RKO (cell line): ENCODE results near the gene PDZRN4.
"Not testable (repeated sequence)": the region's sequence is repeated elsewhere in the genome, so short reads cannot be mapped to it uniquely, and the experiment has no call there.

Experiments
- DNase-seq: peaks from one replicate; pipeline ENCODE4 v3.0.0-alpha.2; 2016; ENCODE audit warnings: low spot score

Gene PDZRN4

DNA sequence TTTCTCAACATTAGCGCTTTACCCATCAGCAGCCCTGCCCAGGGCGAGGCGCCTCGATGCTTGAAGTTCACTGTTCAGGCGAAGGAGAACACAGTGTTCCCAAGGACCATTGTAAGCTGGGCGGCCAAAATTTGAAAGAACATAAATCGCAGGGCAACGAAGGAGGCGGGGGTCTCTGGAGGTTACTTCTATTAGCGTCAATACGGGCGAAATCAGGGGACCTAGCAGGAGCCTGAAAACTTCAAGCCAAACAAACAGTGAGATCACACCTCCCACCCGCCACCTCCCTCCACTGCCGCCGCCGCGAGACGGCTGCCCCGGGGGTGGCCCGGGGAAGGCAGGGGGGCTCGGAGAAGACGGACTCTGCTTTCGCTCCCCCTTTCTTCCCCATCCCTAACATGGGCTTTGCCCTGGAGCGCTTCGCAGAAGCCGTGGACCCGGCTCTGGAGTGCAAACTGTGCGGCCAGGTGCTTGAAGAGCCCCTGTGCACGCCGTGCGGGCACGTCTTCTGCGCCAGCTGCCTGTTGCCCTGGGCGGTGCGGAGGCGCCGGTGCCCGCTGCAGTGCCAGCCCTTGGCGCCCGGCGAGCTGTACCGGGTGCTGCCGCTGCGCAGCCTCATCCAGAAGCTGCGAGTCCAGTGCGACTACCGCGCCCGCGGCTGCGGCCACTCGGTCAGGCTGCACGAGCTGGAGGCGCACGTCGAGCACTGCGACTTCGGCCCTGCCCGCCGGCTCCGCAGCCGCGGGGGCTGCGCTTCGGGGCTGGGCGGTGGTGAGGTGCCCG, at the start of gene PDZRN4:
PDZRN4 (plus strand) TSS at position 263 of the 783 bp plus-strand sequence.
- no peak for DNase-seq

DNA sequence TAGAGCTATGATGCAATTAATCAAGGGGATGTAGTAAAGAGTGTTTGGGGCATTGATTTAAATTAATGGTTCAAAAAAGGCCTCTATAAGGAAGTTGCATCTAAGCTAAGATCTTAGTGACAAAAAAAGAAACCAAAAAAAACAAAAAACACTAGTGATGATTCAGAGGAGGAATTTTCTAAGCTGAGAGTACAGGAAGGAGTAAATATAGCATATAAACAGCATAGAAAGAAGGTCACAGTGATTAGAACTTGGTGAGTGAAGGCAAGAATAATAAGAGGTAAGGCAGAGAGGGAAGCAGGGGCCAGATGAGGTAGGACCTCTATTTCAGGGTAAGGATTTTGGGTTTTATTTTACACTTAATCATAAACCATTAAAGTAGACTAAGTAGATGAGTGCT, 48.0 kb upstream of the PDZRN4 start:
- DNase-seq = no peak

DNA sequence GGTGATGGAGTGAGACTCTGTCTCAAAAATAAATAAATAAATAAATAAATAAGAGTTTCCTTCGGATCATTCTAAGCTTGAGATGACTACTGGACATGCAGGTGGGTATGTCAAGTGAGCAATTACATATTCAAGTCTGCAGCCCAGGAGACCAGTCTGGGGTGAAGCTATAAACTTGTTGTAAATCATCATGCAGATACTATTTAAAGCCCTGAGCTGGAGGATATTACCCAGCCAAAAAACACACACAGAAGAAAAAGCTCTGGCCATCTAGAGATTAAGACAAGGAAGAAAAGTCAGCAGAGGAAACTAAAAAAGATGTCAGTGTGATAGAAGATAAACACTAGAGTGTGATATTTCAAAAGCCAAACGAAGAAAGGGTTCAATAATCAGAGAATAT, 47.0 kb upstream of the PDZRN4 start:
- no peak for DNase-seq

DNA sequence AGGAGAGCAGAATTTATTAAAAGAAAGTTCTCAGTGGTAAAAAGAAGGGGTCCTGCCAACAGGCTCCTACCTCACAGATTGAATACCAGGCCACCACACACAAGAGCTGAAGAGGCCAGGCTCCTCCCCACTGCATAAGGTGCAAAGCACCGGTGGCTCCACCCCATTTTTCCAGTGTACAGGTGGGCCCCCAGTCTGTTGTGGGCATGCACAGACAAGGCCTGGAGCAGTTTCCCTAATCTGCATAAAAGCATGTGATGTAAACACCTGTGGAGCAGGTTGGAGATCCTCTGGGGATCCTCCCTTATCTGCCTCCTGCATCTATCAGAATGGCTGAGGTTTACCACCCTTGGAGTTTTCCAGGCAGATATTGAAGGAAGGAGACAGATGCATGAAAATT, 45.7 kb upstream of the PDZRN4 start:
- DNase-seq = no peak

DNA sequence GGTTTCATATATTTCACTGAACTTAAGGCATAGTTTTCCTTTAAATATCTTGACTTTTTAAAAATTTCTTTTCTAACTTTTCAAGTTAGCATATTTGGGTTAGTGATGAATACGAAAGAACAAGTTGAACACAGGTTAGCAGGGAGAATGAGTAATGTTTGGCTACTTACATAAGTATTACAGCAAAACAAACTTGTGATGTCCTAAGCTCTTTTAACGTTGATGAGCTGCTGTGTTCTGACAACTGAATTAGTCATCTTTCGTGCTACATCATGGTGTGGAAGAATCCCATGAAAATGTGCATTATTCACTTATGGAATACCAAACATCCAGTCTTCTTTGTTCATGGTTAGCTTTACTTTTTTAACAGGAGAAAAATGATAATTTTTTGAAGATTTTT, 36.3 kb upstream of the PDZRN4 start:
- peak; percentile 72 for DNase-seq

DNA sequence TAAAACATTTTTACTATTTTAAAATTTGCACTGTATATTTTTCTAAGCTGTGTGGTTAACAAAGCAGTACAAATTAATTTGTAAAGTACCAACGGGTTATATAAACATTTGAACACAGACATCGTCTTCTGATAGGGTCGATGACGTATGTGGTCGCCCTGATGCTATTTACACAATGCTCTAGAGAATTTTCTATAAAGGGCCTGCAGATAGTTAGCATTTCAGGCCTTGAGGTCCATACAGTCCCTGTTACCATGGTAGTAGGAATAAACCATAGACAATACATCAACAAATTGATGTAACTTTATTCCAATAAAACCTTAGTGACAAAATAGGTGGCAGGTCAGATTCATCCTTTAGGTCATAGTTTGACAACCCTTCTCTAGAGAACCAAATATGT, 25.7 kb upstream of the PDZRN4 start:
- DNase-seq = no peak

DNA sequence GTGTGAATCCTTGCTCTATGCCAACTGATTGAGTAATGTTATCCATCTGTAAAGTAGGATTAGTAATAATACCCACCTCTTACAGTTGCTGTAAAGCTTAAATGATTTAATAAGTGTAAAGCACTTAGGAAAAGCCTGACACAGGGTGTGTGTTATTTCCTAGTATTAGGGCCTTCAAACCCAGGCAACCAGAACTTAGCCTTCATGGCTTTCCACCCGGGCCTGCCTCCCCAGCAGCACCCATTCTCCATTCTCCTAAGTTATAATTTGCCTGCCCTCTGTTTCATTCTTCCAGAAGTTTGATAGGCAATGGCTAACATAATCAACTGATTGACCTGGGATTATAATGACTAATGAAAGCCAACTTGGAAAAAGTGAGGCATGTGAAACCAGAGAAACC, 20.4 kb upstream of the PDZRN4 start:
- DNase-seq = no peak

DNA sequence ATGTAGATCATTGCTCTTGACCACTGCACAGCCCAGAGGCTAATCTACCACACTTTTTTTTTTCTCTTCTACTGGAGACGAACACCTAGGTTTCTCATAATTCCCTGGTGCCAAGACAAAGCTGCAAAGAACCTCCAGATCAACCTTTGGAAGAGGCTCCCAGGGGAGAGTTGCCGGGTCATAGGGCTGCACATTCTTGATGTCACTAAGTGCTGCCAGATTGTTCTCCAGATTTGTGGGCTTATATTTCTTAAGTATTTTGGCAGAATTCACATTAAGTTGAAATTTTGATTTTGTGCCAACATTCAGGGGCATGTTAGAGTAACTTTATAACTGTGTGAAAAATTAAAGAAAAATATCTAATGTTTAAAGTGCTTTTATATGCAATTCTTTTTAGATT, 13.5 kb upstream of the PDZRN4 start:
- DNase-seq = no peak

DNA sequence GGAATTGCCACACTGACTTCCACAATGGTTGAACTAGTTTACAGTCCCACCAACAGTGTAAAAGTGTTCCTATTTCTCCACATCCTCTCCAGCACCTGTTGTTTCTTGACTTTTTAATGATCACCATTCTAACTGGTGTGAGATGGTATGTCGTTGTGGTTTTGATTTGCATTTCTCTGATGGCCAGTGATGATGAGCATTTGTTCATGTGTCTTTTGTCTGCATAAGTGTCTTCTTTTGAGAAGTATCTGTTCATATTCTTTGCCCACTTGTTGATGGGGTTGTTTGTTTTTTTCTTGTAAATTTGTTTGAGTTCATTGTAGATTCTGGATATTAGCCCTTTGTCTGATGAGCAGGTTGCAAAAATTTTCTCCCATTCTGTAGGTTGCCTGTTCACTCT, 8.6 kb upstream of the PDZRN4 start:
- not testable (repeated sequence) for DNase-seq

DNA sequence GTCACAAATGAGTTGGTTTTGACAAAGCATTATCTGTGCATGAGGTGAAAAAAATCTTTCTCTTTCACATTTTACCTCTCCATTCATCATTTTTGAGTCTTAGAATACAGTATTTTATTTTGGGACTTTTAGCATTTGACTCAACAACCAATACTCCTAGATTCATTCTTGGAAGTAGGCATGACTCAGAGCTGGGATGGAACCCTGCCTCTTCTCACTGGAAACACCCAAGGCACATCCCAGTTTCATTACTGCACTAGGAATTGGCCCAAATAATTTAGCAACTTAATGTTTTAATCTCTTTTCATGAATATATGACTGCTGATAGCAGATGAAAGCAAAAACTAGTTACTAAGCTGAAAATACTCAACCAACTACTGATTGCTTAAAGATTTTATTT, 3.3 kb upstream of the PDZRN4 start:
- no peak for DNase-seq

DNA sequence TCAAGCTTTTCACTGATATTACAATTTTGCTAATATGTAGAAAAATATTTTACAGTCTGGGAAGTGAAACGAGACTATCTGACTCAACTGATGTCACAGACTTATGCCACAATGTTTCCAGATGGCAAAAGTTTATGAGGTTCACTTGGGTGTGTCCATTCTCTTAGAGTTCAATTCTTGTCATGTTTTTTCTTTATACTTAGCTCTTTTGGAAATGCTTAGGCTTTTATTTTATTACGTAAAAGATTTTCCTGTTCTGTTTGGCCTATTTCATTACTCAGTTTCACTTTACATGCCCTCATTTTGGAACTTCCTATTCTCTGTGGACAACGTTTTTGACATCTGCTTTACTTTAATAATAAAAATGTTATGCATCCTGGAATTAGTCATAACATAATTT, 2.1 kb upstream of the PDZRN4 start:
- no peak for DNase-seq

DNA sequence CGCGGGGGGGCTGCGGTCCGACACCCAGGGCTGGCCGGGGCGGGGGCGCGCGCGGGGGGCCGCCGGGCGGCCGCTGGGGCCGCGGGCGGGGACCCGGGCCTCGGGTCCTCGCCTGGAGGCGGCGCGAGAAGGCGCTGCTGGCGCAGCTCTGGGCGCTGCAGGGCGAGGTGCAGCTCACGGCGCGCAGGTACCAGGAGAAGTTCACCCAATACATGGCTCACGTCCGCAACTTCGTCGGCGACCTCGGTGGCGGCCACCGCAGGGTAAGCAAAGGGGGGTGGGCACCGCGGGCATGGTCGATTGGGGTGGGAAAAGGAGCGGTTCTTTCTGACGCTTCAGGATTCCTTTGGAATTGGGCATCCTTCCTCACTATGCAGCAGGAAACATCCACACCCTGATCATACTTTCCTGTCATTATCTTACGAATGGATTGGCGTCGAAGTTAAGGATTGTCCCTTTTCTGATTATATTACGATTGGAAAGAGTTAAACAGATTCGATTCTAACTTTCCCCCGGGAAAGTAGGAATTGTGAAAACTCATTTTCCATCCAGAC, 798 bp downstream of the PDZRN4 start:
- no peak for DNase-seq

DNA sequence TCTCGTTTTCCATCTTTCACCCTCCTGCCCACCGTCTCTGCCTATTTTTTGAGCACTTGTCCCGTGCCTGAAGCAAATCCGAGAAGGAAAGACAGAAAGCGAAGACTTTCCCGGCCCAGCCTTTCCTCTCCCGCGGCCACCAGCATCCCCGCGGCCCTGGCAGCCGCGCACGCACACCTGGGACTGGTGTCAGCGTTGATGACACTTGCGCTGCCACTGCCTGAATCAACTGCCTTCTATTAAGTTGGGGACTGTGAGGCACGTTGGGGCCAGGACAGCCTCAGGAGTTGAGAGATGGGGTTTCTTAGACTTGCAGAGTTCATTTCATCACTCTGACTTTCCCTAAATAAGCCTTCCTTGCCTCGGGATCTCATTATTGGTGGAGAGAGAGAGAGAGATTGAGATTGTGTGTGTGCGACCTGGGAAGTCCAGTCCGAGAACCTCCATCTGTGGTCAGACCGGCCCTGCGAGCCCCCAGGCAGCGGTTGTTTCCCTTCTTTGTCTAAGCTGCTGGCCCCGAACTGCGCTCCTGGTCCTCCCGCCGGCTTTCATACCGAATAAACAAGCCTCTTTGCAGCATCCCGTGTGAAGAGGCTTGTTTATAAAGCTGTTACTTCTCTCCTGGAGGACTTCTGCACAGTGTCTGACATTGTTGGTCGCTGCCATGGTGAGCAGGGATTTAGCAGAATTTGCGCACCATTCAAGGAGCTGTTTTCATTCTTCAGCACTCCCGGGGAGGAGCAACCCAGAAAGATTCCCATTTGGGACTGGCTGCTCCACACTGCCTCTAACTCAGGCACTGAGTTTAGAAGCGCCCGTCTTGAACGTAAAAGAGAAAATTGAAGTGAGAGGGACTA, 1.5 kb downstream of the PDZRN4 start:
- no peak for DNase-seq

DNA sequence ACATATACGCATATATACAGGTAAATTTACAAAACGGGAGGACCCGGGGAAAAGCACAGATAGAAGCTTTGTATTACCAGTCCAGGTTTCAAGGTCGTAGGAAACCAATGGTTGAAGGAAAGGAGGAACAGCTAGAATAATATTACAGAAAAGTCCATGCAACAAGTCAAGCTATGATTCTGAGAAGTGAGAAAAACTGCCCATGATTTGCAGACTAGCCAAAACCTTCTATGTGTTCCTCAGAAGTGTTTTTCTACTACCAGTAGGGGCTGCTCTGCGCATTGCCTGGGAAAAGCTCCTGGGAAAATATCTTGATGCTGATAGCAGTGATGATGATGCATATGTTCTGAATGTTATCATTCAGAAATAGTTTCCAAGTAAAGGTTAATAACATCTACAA, 2.2 kb downstream of the PDZRN4 start:
- peak; percentile 28 for DNase-seq

DNA sequence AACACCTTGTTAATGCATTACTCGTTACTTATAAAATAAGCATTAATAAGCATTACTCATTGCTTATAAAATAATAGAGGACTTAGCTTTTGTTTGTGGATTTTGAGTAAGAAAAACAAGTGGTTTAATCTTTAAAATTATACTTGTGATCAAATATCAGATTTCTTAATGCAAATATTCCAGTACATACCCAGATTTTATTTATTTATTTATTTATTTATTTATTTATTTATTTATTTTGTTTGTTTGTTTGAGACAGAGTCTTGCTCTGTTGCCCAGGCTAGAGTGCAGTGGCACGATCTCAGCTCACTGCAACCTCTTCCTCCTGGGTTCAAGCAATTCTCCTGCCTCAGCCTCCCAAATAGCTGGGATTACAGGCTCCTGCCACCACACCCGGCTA, 3.4 kb downstream of the PDZRN4 start:
- not testable (repeated sequence) for DNase-seq

DNA sequence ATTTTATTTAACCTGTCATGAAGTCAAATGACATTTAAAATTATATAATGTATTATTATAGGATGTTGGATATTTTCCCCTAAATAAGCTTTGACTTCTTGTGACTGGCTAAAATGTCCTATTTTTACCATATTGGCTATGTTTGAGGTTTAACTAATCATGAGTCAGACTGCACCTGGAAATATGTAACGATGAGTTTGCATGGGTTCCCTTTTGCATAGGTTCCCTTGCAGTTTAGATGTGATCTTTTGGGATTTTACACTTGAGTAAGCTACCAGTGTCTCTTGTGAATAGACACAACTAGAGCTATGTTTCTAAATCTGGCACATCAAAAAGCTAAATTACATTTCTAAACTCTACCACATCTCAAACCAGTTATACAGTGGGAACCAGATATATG, 5.2 kb downstream of the PDZRN4 start:
- no peak for DNase-seq

DNA sequence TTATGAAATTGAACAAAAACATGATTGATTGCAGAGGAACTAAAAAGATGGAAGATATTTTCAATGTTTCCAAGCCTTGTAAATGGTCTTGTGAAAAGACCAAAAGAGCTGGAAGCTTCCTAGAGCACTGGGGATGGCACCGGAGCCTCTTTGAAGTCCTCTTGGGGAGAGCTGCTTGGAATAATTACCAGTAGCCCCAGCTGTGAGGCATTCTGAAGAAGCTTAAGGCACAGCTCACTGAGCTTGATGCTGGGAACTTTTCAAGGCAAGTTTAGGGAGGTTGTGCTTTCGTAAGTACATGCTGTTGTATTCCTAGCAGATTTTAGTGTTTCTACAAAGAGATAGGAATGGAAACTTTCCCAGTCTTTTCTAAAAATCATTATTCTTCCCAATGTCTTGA, 13.9 kb downstream of the PDZRN4 start:
- DNase-seq = no peak

DNA sequence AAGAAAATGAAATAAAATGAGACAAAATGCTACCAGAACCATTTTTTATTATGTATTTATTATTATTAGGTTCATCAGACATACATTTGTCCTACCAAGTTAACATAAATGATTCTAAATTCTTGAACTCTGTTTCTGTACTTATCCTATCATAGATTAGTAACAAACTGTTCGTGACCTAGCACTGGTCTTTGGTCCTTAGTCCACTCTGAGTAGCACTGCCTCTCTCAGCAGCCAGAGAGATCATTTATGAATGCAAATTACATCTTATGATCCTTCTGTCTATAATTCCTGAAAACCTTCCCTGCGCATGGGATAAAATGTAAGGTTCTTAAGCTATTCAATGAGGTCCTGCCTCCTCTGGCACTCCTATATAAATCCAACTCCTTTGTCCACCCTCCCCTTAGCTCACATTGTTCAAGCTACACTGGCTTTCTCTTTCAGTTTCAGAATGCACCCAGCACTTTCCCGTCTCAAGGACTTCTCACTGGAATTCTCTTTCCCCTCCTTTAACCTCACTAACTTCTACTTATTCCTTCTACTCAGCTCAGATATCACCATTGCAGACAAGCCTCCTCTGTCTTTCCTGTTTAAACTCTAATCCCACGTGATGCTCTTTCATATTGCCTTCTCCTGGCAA, 17.1 kb downstream of the PDZRN4 start:
- DNase-seq = no peak

DNA sequence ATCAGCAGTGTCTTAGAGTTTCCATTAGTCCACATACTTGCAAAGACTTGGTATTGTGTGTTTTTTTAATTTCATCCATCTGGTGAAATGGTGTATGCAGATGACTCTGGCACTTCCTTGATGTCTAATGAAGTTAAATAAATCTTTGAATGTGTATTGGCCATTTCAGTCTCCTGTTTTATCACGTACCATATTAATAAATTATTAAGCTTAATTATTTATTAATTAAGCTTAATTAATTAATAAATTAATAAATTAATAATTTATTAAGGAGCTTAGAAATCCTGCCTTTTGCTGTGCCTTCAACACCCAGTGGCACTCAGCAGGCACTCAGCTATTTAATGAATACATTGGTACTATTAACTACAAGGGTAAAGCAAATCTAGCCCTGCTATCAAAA, 18.2 kb downstream of the PDZRN4 start:
- no peak for DNase-seq

DNA sequence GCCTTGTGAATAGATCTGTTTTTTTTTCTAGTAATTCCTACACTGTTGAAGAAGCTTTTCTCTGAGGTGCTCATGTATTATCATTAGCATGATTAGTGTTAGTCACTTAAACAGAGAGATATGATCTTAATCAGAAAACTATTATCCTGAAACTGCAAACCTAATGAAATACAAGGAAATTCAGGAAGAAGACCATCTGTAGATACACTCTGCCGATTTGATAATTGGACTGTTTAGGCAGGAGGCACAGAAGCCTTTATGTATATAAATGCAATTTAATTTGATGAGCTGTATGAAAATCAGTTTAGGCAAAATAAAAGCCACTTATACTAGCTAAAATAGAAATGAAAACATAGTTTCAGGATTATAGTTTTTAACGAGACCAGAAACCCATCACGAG, 23.3 kb downstream of the PDZRN4 start:
- DNase-seq = no peak

DNA sequence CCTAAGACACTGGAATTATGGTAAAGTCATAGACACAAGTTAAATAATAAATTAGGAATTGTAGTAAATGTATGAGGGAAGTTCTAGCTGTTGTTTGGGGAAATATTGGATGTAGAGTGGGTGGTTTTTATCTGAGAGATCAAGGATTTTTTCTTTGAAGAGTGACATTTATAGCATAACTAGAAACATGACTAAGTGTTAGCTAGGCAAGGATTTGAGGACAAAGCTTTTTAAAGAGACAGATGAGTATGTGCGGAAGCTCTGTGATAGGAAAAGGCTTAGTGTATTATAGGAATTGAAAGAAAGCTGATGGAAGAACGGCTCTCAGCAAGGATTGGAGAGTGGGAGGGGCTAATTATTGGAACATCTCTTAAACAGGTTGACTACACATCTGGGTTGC, 24.5 kb downstream of the PDZRN4 start:
- DNase-seq = no peak

DNA sequence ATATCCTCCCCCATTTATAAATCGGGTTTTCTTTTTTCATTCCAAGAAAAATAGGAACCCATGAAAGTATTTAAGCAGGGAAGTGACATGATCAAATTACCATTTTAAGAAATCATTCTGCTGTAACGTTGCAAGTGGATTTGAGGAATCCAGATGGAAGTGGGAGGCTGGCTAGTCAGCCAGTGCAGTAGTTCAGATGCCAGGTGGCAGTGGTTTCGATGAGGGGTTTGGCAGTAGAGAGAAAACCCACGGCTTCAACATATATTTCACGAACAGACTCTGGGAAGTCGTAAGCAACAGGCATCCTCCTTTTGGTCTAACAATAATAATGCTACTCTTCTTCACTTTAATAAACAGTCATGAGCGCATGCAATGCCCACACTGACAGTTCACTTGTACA, 25.0 kb downstream of the PDZRN4 start:
- no peak for DNase-seq

DNA sequence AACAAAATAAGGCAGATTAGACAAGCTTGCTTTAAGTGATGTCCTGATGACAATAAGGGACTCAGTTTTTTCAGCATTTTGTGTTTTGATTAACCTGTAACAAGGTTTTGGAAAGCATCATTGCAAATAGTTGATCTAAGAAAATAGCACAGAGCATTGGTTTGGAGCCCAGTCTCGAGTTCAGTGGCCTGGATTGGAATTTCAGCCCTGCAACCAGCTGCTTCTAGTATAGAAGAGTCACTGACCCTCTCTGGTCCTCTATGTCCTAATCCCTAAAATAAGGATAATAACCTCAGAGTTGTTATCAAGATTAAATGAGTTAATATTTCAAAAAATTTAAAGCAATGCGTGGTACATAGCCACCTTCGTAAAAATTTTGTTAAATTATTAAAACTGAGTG, 25.5 kb downstream of the PDZRN4 start:
- no peak for DNase-seq
